ENCODE results near the gene CRIP1.

The CRIP1 gene

GRCh38 chr14:105495101-105495989 is 8.7 kb downstream of the CRIP1 start:
- DNase-seq, result no peak

DNA sequence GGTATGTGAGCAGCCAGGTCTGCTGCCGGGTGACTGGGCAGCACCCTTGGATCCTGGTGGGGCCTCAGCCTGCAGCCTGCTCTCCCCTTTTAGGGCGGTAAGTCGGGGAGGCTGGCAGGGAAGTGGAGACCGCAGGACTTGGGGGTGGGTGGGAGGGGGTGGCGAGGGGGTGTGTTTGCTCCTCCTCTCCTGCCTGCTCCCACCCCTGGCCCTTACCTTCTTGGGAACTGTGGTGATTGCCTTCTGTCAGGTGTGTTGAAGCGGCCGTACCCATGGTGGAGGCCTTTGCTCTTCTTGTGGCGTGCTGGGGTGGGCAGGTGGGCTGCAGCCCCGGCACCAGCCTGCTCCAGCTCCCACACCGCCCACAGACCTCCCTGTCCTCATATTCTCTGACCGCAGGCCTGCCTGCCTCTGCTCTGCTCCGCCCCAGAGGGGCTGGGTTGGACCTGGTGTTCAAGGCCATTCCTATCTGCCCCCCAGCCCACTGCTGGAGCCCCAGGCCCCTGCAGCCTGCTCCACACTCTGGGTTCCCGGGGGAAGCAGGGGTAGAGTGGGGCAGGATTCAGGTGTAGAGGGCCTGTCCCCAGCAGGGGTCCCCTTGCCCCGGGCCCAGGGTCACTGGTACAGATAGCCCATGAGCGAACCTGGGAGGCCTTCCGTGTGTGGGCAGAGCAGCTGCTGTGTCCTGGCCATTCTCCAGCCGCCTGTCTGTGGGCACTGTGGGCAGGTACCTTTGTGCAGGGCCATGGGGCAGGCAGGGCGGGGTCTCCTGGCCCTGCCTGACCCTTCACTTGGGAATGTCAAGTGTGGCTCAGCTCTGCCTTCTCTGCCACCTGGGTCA is 9.5 kb downstream of the CRIP1 start:
- no peak for DNase-seq

DNA sequence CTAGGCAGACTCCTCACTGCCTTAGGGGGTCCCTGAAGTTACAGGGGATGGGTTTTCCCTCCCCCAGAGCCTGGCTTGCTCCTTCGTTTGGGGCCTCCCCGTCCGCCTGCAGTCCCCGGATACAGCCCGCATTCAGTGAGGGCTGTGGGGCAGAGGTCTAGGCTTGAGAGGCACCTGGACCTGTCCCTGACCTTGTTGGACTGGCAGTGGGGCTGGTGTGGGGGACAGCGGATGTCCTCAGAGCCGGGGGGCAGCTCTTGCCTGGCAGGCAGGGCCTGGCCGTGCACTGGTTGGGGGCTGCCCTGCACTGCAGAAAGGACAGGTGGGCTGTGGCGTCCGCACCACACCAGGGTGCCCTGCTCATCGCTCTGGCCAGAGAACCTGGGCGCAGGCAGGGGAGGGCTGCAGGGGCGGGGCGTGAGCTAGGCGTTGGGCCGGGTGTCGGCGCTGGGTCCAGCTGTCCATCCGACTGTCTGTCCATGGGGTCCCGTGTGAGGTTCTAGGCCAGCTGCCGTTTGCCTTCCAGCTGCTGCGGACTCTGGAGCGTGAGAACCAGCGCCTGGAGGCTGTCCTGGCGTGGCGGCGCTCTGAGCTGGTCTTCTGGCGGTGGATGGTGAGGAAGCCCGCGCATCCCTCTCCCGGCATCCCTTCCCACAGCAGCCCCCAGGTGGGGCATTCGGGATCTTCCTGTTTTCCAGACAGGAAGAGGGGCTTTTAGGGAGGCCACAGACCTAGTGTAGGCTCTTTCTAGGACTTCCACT is 10.3 kb downstream of the CRIP1 start:
- peak; percentile 18 for DNase-seq

DNA sequence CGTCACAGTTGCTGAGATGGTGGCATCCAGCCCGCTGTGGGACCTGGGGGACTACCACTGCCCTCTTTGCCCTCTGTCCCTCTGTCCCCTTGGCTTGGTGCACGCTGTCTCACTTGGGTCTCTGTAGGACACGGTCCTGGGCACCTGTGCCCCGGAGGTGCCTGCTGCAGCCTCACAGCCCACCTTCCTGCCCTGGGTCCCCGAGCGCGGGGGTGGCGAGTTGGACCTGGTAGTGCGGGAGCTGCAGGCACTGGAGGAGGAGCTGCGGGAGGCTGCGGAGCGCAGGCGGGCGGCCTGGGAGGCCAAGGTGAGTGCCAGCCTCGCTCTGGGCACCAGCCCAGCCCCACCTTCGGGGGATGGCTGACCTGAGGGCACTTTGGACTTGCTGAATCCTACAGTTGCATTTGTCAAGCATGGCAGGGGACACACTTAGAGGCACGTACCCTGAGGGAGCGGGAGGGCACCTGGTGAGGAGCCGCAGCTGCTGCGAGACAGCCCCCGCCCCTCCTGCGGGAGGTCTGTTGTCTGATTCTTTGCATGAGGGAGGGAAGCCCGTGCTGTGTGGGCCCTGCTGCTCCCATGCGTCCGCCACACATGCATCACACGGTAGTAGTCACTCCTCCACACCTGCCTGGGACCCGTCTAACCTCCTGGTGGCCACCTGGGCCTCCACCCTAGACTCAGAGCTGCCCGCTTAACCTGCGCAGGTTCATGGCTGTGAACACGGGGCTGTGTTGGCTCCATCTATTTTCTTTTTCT is 11.2 kb downstream of the CRIP1 start:
- DNase-seq, result peak; percentile 20

DNA sequence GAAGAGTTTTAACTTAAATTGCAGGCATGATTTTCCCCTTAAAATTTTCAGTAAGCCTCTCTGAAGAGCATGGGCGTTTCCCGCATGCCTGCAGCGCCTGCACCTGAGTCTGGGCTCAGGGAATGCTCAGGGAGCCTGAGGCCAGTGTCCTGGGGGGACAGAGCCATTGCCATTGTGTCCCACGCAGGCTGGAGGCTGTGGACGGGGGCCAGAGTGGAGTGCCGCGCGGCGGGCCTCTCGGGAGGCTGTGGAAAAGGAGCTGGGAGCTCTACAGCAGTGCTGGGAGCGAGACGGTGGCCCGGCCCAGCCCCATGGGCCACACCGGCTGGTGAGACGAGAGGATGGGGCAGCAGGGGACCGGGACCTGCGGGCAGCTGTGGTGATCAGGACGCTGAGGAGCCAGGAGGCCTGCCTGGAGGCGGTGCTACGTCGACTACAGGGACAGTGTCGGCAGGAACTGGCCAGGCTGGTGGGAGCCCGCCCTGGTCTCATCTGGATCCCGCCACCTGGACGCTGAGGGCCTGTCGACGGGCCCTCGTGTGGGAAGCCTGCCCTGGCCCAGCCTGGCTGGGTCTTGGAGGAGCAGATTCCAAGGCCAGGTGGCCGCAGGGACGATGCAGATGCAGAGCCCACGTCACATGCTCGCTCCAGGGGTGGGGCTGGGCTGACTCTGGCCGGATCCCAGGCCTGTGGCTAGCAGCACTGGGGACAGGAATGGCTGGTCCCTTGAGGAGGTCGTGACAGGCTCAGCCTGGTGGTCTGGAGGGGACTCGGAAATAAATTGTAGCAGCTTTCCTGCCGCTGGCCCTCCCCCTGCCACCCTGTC is 12.0 kb downstream of the CRIP1 start:
- no peak for DNase-seq

DNA sequence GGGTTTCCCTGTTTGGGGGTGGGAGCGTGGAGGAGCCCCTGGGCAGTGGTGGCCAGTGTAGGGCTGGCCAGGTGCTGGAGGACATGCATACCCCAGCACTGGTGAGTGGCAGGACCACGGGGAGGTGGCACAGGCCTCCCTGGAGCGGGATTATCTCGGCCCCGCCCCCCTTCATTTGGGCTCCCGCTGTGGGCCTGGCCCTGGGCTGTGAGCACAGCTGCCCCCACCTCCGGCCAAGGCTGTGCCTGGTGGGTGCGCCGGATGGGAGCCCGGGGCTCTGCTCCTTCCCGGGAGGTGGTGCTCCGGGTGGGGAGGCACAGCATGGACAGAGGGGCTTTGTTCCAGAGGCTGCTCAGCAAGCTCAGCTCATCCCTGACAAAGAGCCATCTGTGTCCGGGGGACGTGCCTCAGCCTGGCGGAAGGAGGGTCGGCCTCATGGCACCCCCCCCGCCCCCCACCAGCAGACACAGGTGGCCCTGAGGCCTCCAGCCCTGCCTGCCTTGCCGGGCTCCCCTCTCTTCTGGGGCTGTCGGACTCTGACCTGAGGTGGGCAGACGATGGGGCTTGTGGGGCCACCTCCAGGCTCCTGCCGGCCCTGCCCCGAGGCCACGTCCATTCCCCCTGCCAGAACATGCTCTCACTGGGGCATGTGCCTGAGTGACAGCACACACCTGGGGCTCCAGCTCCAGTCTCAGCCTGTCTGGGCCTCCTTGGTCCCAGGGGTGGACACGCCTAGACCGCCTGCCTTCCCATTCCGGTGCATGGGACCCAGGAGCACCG is 12.8 kb downstream of the CRIP1 start:
- peak; percentile 17 for DNase-seq

DNA sequence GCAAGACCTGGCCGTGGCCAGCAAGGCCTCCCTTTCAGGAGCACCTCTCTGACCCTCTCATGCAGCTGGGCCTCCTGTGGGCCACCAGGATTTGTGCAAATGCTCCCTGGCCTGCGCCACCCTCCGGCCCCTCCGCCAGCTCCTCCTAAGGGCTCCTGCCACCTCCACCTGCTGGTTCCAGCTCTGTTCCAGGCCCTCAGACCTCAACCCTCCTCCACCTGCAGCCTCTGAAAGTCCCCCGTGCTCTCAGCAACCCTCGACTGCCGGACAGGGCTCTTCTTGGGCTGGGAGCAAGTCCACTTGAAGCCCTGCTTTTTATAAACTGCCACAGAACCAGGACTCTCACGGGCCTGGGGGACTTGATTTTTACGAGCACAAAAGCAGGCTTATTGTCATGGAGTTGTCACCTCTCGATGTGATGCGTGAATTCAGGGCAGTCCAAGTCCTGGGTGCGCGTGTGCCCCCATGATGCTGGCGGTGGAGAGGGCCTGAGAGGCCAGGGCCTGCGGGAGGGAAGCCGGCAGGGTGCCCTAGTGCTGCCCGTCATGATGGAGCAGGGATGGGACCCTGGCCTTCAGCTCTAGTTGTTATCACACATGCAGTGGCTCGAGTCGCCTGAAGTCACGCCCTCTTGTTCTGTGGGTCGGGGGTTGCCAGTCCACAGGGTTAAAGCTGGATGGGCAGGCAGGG is 13.5 kb downstream of the CRIP1 start:
- DNase-seq, result no peak

- no peak for DNase-seq
Observed at GRCh38 chr14:105500726-105501101, 14.0 kb downstream of the CRIP1 start.

DNA sequence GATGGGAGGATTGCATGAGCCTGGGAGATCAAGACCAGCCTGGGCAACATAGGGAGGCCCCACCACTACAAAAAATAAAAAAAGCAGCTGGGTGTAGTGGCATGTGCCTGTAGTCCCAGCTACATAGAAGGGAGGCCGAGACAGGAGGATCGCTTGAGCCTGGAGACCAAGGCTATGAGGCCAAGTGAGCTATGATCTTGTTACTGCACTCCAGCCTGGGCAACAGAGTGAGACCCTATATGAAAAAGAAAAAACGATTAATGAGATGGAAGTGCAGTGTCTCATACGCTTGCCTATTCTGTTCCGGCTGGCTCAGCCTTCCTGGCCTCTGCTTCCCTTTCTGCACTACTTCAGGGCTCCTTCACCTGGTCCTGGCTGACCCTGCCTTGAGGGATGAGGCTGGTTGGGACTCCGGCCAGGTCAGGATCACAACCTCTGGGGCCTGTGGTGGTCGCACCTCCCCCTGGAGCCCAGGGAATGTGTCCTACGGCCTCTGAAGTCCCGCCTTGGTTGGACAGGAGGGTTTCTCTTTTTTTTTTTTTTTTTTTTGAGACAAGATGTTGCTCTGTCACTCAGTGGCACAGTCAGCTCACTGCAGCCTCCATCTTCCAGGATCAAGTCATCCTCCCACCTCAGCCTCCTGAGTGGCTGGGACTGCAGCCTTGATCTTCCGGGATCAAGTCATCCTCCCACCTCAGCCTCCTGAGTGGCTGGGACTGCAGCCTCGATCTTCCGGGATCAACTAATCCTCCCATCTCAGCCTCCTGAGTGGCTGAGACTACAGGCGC is 15.0 kb downstream of the CRIP1 start:
- no peak for DNase-seq

DNA sequence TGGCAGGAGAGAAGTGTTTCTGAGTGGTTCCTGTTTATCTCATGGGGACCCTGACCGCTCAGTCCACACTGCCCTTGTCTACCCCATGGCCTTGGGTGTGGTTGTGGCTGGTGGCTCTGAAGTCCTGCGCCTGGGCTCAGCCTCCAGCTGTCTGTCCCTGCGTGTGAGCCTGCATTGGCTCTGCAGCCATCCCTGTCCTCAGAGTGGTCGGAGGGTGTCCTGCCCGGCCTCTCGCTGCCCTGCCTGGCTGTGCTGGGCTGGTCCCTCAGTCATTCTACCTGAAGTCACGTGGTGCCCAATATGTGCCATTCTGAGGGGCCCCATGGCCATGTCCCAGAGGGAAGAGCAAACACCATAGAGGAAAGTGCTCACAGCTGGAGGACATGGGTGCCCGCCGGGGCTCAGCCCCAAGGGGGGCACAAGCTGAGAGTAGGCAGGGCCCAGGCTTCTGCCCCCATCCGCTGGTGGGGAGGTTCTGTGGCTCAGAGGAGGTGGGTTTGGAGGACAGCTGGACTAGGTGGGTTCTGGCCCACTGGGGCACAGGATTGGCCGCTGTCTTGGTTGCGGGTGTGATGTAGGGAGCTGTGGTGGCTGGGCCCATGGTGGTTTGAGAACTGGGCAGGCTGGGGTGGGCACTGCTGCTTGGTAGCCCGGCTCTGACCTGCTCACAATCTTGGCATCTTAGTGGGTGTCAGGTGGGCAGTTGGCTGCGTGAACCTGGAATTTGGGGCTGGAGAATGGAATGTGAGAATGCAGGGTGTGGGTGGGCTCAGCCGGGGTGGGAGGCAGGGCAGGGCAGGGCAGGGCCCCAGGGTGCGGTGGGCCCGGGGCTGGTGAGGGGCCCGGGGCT is 16.0 kb downstream of the CRIP1 start:
- DNase-seq, result peak; percentile 17

DNA sequence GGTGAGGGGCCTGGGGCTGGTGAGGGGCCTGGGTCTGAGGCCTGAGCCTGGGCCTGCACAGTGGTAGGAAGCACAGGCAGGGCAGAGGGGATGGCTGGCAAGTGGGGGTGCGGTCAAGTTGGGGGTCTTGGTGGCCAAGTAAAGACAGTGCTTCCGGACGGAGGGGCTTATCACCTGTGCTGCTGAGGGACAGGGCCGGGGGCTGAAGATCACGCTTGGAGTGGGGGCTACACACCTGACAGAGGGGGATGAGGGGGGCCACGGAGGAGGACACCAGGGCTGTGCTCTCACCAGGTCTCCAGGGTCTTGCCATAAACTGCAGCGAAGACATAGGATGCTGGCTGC is 16.6 kb downstream of the CRIP1 start:
- DNase-seq, result peak; percentile 21

DNA sequence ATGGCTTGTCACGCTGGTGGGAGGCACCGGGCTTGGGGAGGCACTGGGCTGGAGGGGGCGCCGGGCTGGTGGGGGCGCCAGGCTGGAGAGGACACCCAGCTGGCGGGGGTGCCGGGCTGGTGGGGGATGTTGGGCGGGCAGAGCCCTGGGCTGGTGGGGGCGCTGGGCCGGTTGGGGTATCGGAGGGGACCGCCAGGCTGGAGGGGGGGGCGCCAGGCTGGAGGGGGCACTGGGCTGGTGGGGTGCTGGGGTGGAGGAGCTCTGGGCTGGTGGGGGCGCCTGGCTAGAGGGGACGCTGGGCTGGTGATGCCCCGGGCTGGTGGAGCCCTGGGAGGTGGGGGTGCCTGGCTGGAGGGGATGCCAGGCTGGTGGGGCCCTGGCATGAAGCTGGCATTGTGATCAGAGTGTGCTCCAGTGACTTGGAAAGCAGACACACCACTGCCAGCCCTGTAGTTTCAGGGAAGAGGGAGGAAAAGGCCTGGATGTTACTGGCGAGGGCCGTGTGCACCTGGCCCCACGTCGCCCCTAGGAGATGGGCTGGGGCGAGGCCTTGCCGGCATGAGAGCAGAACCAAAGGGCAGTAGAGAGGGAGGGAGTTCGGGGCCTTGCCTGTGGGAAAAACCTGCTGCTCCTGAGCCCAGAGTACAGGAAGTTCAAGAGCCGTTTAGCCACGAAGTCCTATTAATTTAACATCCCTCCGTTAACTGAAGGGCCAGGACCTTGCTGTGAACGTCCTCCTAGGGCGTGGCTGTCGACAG is 17.4 kb downstream of the CRIP1 start:
- no peak for DNase-seq

DNA sequence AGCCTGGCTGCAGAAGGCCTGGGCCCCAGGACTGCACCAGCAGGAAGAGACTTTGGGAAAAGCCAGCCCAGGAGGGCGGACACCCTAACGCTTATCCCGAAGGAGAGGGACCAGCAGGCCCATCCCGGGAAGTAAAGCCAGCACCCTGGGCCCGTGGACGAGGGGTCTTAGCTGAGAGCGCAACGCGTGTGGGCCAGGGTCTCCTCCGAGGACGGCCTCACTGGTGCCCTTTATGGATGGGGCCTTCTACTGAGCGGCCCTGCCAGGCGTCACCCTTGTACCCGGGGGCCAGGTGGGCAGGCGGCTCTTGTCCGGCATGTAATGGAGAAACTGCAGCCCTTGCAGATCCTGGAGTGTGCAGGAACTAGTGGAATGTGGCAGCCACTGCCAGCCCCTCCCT is 18.4 kb downstream of the CRIP1 start:
- DNase-seq, result no peak

- no peak for DNase-seq
Observed at GRCh38 chr14:105507247-105507646, 20.6 kb downstream of the CRIP1 start.

DNA sequence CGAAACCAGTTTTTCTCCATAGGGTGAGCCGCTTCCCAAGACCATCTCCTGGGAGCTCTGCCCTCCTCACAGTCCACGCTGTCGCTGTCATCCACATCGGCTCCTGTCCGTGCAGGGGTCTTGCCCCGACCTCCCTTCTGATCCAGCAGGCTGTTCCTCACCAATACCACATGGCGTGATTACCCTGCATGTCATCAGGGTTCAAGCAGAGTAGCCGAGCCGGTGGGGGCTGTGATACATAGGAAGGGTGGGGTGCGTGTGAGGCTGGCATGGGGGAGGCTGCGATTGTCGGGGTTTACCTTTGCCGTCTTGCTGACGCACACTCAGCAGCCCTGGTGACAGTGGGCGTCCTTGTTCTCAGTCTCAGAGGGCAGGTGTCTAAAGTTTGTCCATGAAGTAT is 21.4 kb downstream of the CRIP1 start:
- DNase-seq, result no peak

- no peak for DNase-seq
Observed at GRCh38 chr14:105508601-105509000, 21.9 kb downstream of the CRIP1 start.

GRCh38 chr14:105517096-105517495 is 30.4 kb downstream of the CRIP1 start:
- no peak for DNase-seq
